ENCODE data around the gene DGAT2L6. TPM values are rescaled to one million over a fixed set of nuclear protein-coding genes. Genes with fewer than 3 reads are reported as not detected.
A peak's percentile ranks its signal among the peaks of the same experiment; 100 is the strongest.

DGAT2L6 gene
- total RNA-seq, 1 experiment from 2014 or later: not detected

GRCh38 chrX:70254909-70255308, 77.6 kb downstream of the DGAT2L6 start:
- peaks cover 44% of the 10 kb centered on the region for H3K4me1 Mint-ChIP-seq (ENCODE audit: low read depth, unreplicated experiment)
- H3K9me3 Mint-ChIP-seq (ENCODE audit: low read depth, unreplicated experiment): peaks cover 2% of the 10 kb centered on the region
- DNase-seq: peak; percentile 5
- peak overlapping the region; percentile 43 for H3K27ac Mint-ChIP-seq (ENCODE audit: unreplicated experiment)
- intact Hi-C loops (cut with micrococcal nuclease; ENCODE audit: unreplicated experiment): no loop called here
- H3K27me3 Mint-ChIP-seq (ENCODE audit: unreplicated experiment): no peaks in the 10 kb centered on the region
- no peaks in the 10 kb centered on the region for H3K36me3 Mint-ChIP-seq (ENCODE audit: insufficient read depth, unreplicated experiment)
- no peak for TF ChIP-seq CTCF (IDR thresholded peaks at IDR 0.05; ENCODE audit: unreplicated experiment)
- no TSS peak for BruUV-seq (replicated peaks)
- H3K4me3 Mint-ChIP-seq (ENCODE audit: low read depth, unreplicated experiment): no peak overlapping the region
- CTCF ChIA-PET: no interaction called here

Other genes starting within 250 kb of the DGAT2L6 start
- gene AWAT2, start 127.5 kb upstream of the DGAT2L6 start, total RNA-seq (2022): not detected in 2 replicates
- not detected in 2 replicates for gene OTUD6A, start 115.0 kb upstream of the DGAT2L6 start, total RNA-seq (2022)
- 44.8 and 48.3 TPM in 2 replicates for gene IGBP1, start 44.0 kb upstream of the DGAT2L6 start, total RNA-seq (2022)
- gene AWAT1, start 57.2 kb downstream of the DGAT2L6 start, total RNA-seq (2022): not detected in 2 replicates
- 0.32 TPM in 1 of 2 replicates, not detected in the other for gene P2RY4, start 82.7 kb downstream of the DGAT2L6 start, total RNA-seq (2022)
- gene ARR3, start 90.9 kb downstream of the DGAT2L6 start, total RNA-seq (2022): not detected in 2 replicates
- gene RAB41, start 104.7 kb downstream of the DGAT2L6 start, total RNA-seq (2022): not detected in 2 replicates
- gene PDZD11, start 112.4 kb downstream of the DGAT2L6 start, total RNA-seq (2022): 63.4 and 73.0 TPM in 2 replicates
- 25.9 and 30.9 TPM in 2 replicates for gene KIF4A, start 112.6 kb downstream of the DGAT2L6 start, total RNA-seq (2022)
- gene GDPD2, start 245.8 kb downstream of the DGAT2L6 start, total RNA-seq (2022): not detected in 2 replicates